Brain microvascular endothelial cell (primary cell): ENCODE results near the gene CD6.
A peak's percentile ranks its signal among the peaks of the same experiment; 100 is the strongest.

Source experiments
- DNase-seq: peaks from one replicate; pipeline ENCODE4 v3.0.0-alpha.2; 2020
- H3K27ac ChIP-seq: fragments of 250-450 bp; sonication (Bioruptor Pico); 2 replicates; pipeline ENCODE4 v1.5.1; 2020; ENCODE audit warnings: mild to moderate bottlenecking, moderate library complexity
- H3K27me3 ChIP-seq: fragments of 250-450 bp; sonication (Bioruptor Pico); replicated peaks from 2 replicates; pipeline ENCODE4 v1.5.1; 2020; ENCODE audit warnings: mild to moderate bottlenecking
- H3K36me3 ChIP-seq: fragments of 250-450 bp; sonication (Bioruptor Pico); replicated peaks from 2 replicates; pipeline ENCODE4 v1.5.1; 2020; ENCODE audit warnings: mild to moderate bottlenecking
- H3K4me3 ChIP-seq: 2 replicates; pipeline ENCODE4 v1.5.1; 2011; ENCODE audit warnings: low read depth, mild to moderate bottlenecking, control low read depth, low read length, moderate library complexity
- CTCF ChIP-seq: IDR thresholded peaks from 2 replicates; pipeline ENCODE4 v1.5.1; 2011; ENCODE audit warnings: low read depth, mild to moderate bottlenecking, moderate library complexity, low read length, control low read depth, inconsistent platforms; ENCODE audit errors: missing control alignments
- in situ Hi-C: cut with HindIII; loops from 2 replicates; pipeline ENCODE4 v1.10.0; 2017; ENCODE audit warnings: low sequenced_read_pairs, low pct_ligation_motif_present

CD6 gene

GRCh38 chr11:61037441-61038093 is 66.1 kb downstream of the CD6 start:
- TF ChIP-seq CTCF = no peak
- no peaks in the 10 kb centered on the region for H3K36me3 ChIP-seq
- no peak overlapping the region for H3K4me3 ChIP-seq
- DNase-seq = peak; percentile 31
- no peak overlapping the region for H3K27ac ChIP-seq
- in situ Hi-C loops = no loop called here
- H3K27me3 ChIP-seq = no peaks in the 10 kb centered on the region

- H3K4me3 ChIP-seq = no peak overlapping the region
- no peak for TF ChIP-seq CTCF
- H3K36me3 ChIP-seq = no peaks in the 10 kb centered on the region
- no peaks in the 10 kb centered on the region for H3K27me3 ChIP-seq
- in situ Hi-C loops = no loop called here
- H3K27ac ChIP-seq = no peak overlapping the region
- DNase-seq = no peak
Measured at GRCh38 chr11:61039916-61040315, 68.4 kb downstream of the CD6 start.

- TF ChIP-seq CTCF = no peak
- peak; percentile 5 for DNase-seq
- H3K27ac ChIP-seq = no peak overlapping the region
- H3K4me3 ChIP-seq = no peak overlapping the region
- no peaks in the 10 kb centered on the region for H3K36me3 ChIP-seq
- in situ Hi-C loops = no loop called here
- H3K27me3 ChIP-seq = no peaks in the 10 kb centered on the region
Measured at GRCh38 chr11:61041755-61042518, 70.5 kb downstream of the CD6 start.

GRCh38 chr11:61042537-61042936 is 71.1 kb downstream of the CD6 start:
- no peak overlapping the region for H3K27ac ChIP-seq
- H3K4me3 ChIP-seq = no peak overlapping the region
- in situ Hi-C loops = no loop called here

GRCh38 chr11:61042961-61043540 is 71.6 kb downstream of the CD6 start:
- Histone ChIP-seq H3K36me3 (no peaks in the 10 kb centered on the region), H3K27ac (no peak overlapping the region), H3K4me3 (no peak overlapping the region), H3K27me3 (no peaks in the 10 kb centered on the region)
- in situ Hi-C loops = no loop called here
- no peak for TF ChIP-seq CTCF
- no peak for DNase-seq

More at GRCh38 chr11:61042537-61042936, 71.1 kb downstream of the CD6 start:
- no peak for DNase-seq
- Histone ChIP-seq H3K36me3 (no peaks in the 10 kb centered on the region), H3K27me3 (no peaks in the 10 kb centered on the region)
- no peak for TF ChIP-seq CTCF
